Upper lobe of right lung (tissue), 1 donor: ENCODE results near the gene CCDC102B. TPM values are rescaled to one million over a fixed set of nuclear protein-coding genes. Genes with fewer than 3 reads are reported as not detected.

ENCODE experiments used
- ATAC-seq: fragments of 200-7000 bp; cut with Tn5 transposase; one replicate; pipeline ENCODE4 v1.9.1; 2020; ENCODE audit warnings: mild to moderate bottlenecking, moderate library complexity
- DNase-seq: peaks from one replicate; pipeline ENCODE4 v3.0.0-alpha.2; 2020
- H3K27ac ChIP-seq: fragments of 200-600 bp; one replicate; pipeline ENCODE4 v1.8.0; 2022
- H3K27me3 ChIP-seq: fragments of 200-600 bp; one replicate; pipeline ENCODE4 v1.8.0; 2022; ENCODE audit warnings: mild to moderate bottlenecking
- H3K36me3 ChIP-seq: fragments of 200-600 bp; one replicate; pipeline ENCODE4 v1.8.0; 2022
- H3K4me1 ChIP-seq: fragments of 200-600 bp; one replicate; pipeline ENCODE4 v1.8.0; 2022
- H3K4me3 ChIP-seq: fragments of 200-600 bp; one replicate; pipeline ENCODE4 v1.8.0; 2022; ENCODE audit warnings: mild to moderate bottlenecking
- H3K9me3 ChIP-seq: fragments of 200-600 bp; one replicate; pipeline ENCODE4 v1.8.0; 2022
- intact Hi-C: fragments of 100-400 bp; cut with DNase I; formaldehyde crosslinking; loops from one replicate; pipeline ENCODE4 v1.11.0; 2022
- total RNA-seq: library from RNA; stranded (reverse); fragmentation: NEBNext Ultra II Directional; extraction: Animal tissue kit (Norgen Biotek cat#: 25700); gene quantifications from one replicate; pipeline ENCODE4 v1.2.1, GENCODE V29; 2021
- TF ChIP-seq, protein P1 (sequence below): fragments of 200-600 bp; IDR thresholded peaks from one replicate; pipeline ENCODE4 v1.8.0; 2022; ENCODE audit warnings: antibody characterized with exemption
- donor health status: DM: no; HTN: yes; CAD: no; lungs with severe emphysema.

CCDC102B gene
- total RNA-seq, 1 donor from 2014 or later: 43.7 TPM

DNA sequence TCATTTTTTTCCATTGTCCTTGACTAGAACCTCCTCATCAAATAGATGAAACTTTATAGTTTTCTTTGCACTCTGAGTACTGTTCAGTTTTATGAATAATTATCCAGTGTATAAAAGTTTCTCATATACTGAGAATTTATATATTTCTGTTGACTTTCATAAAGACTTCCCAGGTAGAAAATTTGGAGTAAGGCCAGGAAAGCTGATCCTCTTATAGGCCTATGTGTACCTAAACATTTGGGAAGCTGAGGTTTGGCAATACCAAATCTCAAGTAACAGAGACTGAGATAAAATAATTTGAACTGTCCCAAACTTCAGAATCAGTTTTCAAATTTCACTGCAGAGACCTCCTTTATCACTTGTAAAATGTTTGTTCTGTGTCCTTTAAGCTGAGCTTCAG is 43.4 kb downstream of the CCDC102B start:
- no peaks in the 10 kb centered on the region for H3K27me3 ChIP-seq
- TF ChIP-seq, protein P1, sequence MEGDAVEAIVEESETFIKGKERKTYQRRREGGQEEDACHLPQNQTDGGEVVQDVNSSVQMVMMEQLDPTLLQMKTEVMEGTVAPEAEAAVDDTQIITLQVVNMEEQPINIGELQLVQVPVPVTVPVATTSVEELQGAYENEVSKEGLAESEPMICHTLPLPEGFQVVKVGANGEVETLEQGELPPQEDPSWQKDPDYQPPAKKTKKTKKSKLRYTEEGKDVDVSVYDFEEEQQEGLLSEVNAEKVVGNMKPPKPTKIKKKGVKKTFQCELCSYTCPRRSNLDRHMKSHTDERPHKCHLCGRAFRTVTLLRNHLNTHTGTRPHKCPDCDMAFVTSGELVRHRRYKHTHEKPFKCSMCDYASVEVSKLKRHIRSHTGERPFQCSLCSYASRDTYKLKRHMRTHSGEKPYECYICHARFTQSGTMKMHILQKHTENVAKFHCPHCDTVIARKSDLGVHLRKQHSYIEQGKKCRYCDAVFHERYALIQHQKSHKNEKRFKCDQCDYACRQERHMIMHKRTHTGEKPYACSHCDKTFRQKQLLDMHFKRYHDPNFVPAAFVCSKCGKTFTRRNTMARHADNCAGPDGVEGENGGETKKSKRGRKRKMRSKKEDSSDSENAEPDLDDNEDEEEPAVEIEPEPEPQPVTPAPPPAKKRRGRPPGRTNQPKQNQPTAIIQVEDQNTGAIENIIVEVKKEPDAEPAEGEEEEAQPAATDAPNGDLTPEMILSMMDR: no peak
- H3K27ac ChIP-seq: no peak overlapping the region
- peaks cover 13% of the 10 kb centered on the region for H3K4me1 ChIP-seq
- no peaks in the 10 kb centered on the region for H3K9me3 ChIP-seq
- no peak for DNase-seq
- H3K4me3 ChIP-seq: no peak overlapping the region
- no peak for ATAC-seq
- no peaks in the 10 kb centered on the region for H3K36me3 ChIP-seq
- intact Hi-C loops: no loop called here

DNA sequence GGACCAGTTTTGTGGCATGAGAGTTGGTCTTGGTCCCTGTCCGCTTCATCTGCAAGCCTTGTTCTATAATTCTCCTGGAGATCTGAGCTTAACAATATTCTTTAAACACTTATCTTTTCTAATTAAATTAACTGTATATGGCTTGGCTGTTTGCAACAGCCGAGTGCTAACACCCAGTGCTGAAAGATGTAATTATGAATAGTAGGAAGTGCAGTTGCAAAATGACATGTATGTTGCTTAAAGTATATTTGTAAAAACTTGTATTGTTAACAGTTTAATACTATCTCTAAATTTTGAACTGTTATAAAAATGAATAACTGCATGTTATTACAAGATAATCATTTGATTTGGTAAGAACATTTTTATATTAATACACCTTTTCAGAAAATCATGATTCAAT is 45.1 kb downstream of the CCDC102B start:
- Histone ChIP-seq H3K27ac (no peak overlapping the region), H3K9me3 (no peaks in the 10 kb centered on the region), H3K27me3 (no peaks in the 10 kb centered on the region), H3K4me1 (peaks cover 10% of the 10 kb centered on the region), H3K4me3 (no peak overlapping the region), H3K36me3 (no peaks in the 10 kb centered on the region)
- TF ChIP-seq, protein P1: no peak
- intact Hi-C loops: no loop called here
- no peak for ATAC-seq
- DNase-seq: no peak

DNA sequence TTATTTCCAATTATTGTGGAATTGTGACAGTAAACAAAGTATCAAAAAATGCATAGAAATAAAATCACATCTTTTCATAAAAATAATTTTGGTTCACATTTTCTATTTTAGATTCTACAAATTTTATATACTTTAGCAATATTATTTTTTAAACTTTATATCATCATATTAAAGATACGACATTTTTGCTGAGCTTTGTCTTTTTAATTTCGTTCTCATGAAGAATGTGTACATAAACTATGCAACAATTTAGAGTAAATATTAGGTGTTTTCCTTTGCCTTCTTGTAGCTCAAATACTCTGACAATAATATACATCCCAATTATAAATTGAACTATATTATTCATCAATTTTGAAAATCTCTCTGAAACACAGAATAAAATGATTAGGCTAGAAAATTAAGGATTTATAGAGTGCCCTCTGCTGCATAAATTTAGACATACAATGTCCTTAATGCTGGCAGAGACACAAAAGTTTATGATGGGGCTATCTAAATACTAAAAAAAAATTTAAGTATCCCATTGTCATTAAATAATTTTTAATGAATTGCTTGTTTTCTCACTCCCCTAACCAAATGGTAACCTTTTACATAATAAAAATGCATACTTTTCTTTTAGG is 45.7 kb downstream of the CCDC102B start:
- H3K27ac ChIP-seq: no peak overlapping the region
- DNase-seq (no peak), ATAC-seq (no peak)
- no peaks in the 10 kb centered on the region for H3K9me3 ChIP-seq
- peaks cover 10% of the 10 kb centered on the region for H3K4me1 ChIP-seq
- intact Hi-C loops: no loop called here
- no peak overlapping the region for H3K4me3 ChIP-seq
- no peaks in the 10 kb centered on the region for H3K27me3 ChIP-seq
- TF ChIP-seq, protein P1: peak; percentile 22
- H3K36me3 ChIP-seq: no peaks in the 10 kb centered on the region

DNA sequence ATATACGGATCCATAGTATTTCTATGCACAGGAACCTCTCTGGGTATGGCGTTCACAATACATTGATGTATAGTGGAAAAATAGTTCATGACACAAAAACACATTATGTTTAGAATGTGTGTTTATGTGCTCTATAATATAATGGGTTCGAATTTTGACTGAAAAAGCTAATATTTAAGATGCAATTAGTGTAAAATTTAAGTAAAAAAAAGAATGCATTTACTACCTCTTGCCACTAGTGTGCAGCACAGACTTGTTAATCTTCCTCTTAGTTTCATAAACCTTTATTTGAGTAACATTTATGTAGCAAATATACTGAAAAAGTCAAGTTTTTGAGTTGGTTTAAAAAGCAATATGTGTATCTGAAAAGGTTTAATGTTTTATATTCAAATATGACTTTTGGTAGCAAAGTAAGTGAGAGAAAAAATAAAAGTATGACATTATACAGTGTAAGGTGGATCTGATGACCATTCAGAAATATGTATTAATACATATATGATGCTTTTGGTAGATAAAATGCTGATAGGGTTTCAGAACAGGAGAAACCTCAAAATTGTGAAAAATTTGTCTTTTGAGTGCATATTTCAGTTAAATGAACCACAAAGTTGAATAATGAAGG is 49.4 kb downstream of the CCDC102B start:
- Histone ChIP-seq H3K4me1 (no peaks in the 10 kb centered on the region), H3K27ac (no peak overlapping the region), H3K9me3 (no peaks in the 10 kb centered on the region), H3K4me3 (no peak overlapping the region), H3K36me3 (no peaks in the 10 kb centered on the region), H3K27me3 (no peaks in the 10 kb centered on the region)
- DNase-seq (no peak), ATAC-seq (no peak)
- TF ChIP-seq, protein P1: peak; percentile 65
- intact Hi-C loops: no loop called here

DNA sequence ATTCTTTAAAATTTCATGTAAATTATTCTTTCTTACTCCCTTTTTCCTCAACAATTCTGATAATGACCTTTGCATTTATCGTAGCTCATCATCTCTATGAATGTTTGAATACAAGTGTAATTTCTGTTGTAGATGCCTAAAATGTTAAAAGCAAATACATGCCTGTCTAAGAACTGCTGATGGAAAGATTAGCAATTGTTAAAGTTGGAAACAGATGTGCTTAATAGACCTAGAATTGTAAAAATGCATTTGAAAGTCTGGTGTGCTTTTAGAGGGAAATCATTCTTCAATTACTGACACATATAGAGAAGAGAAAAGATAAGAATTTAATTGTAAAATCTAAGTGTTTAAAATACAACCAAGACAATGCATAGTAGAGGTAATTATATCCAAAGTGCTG is 50.4 kb downstream of the CCDC102B start:
- no peaks in the 10 kb centered on the region for H3K4me1 ChIP-seq
- no peak overlapping the region for H3K27ac ChIP-seq
- no peaks in the 10 kb centered on the region for H3K27me3 ChIP-seq
- H3K4me3 ChIP-seq: no peak overlapping the region
- H3K36me3 ChIP-seq: no peaks in the 10 kb centered on the region
- TF ChIP-seq, protein P1: no peak
- intact Hi-C loops: no loop called here
- H3K9me3 ChIP-seq: no peaks in the 10 kb centered on the region
- ATAC-seq (no peak), DNase-seq (no peak)
